ENCODE measurements around the gene ACOT11.
"Not testable (repeated sequence)": the region's sequence is repeated elsewhere in the genome, so short reads cannot be mapped to it uniquely, and the experiment has no call there.

- TF ChIP-seq CTCF (conservative IDR thresholded peaks at IDR 0.05 in 1 of 2, IDR thresholded peaks at IDR 0.05 in 1 of 2; ENCODE audit: low read depth in 1 of 2, low read length in 2 of 2); EZH2 (IDR thresholded peaks at IDR 0.05; ENCODE audit: low read length, missing control alignments): not testable (repeated sequence)
These were observed 88.7 kb downstream of the ACOT11 start for GRCh38 chr1:54636461-54637446.

Data from fibroblast of lung (primary cell).